Measurements from ENCODE around the gene FKBP6. TPM values are rescaled to one million over a fixed set of nuclear protein-coding genes. Genes with fewer than 3 reads are reported as not detected.

Gene FKBP6
- total RNA-seq, 2 experiments from 2014 or later = not detected

- TF ChIP-seq CTCF (IDR thresholded peaks at IDR 0.05) = no peak
- ChIA-PET CTCF (interaction anchor here (1.6 kb wide), 1 partner anchor 121 kb away, joined by 3 read pairs; no protein-coding TSS in a partner anchor), POLR2A (interaction anchor here (2.2 kb wide), 1 partner anchor 12 kb away, joined by 5 read pairs; no protein-coding TSS in a partner anchor)
- intact Hi-C loops (cut with micrococcal nuclease) = no loop called here
- Mint-ChIP-seq H3K36me3 (ENCODE audit: low read depth) (no peaks in the 10 kb centered on the region), H3K4me3 (no peak overlapping the region), H3K9me3 (no peaks in the 10 kb centered on the region), H3K4me1 (ENCODE audit: low read depth) (no peaks in the 10 kb centered on the region), H3K27me3 (no peaks in the 10 kb centered on the region), H3K27ac (no peak overlapping the region)
- no peak for DNase-seq
- ATAC-seq = no peak
Observed at GRCh38 chr7:73330772-73331171, 2.8 kb downstream of the FKBP6 start.

- POLR2A ChIA-PET = no interaction called here
- no peaks in the 10 kb centered on the region for H3K4me1 Mint-ChIP-seq (ENCODE audit: low read depth)
- no peaks in the 10 kb centered on the region for H3K27me3 Mint-ChIP-seq
- CTCF ChIA-PET = interaction anchor here (3.3 kb wide), 1 partner anchor 8 kb away, joined by 14 read pairs; no protein-coding TSS in a partner anchor
- intact Hi-C loops (cut with micrococcal nuclease) = no loop called here
- no peak overlapping the region for H3K27ac Mint-ChIP-seq
- no peak for TF ChIP-seq CTCF (IDR thresholded peaks at IDR 0.05)
- no peaks in the 10 kb centered on the region for H3K9me3 Mint-ChIP-seq
- DNase-seq = no peak
- ATAC-seq = no peak
- no peaks in the 10 kb centered on the region for H3K36me3 Mint-ChIP-seq (ENCODE audit: low read depth)
- H3K4me3 Mint-ChIP-seq = no peak overlapping the region
Observed at GRCh38 chr7:73332447-73332846, 4.5 kb downstream of the FKBP6 start.

- Mint-ChIP-seq H3K4me1 (ENCODE audit: low read depth) (peaks cover 3% of the 10 kb centered on the region), H3K27ac (no peak overlapping the region), H3K9me3 (no peaks in the 10 kb centered on the region), H3K36me3 (ENCODE audit: low read depth) (no peaks in the 10 kb centered on the region), H3K27me3 (peaks cover 3% of the 10 kb centered on the region), H3K4me3 (no peak overlapping the region)
- TF ChIP-seq CTCF (IDR thresholded peaks at IDR 0.05) = no peak
- ChIA-PET CTCF (no interaction called here), POLR2A (no interaction called here)
- intact Hi-C loops (cut with micrococcal nuclease) = no loop called here
- ATAC-seq (no peak), DNase-seq (no peak)
Observed at GRCh38 chr7:73338321-73338720, 10.4 kb downstream of the FKBP6 start.

GRCh38 chr7:73340514-73340913 is 12.6 kb downstream of the FKBP6 start:
- no peak overlapping the region for H3K4me3 Mint-ChIP-seq
- intact Hi-C loops (cut with micrococcal nuclease) = no loop called here
- H3K9me3 Mint-ChIP-seq = no peaks in the 10 kb centered on the region
- CTCF ChIA-PET = no interaction called here
- peaks cover 3% of the 10 kb centered on the region for H3K4me1 Mint-ChIP-seq (ENCODE audit: low read depth)
- no peak overlapping the region for H3K27ac Mint-ChIP-seq
- POLR2A ChIA-PET = no interaction called here
- peaks cover 3% of the 10 kb centered on the region for H3K27me3 Mint-ChIP-seq
- no peaks in the 10 kb centered on the region for H3K36me3 Mint-ChIP-seq (ENCODE audit: low read depth)
- ATAC-seq = no peak
- DNase-seq = no peak
- no peak for TF ChIP-seq CTCF (IDR thresholded peaks at IDR 0.05)

GRCh38 chr7:73341877-73342276 is 13.9 kb downstream of the FKBP6 start:
- no peak for TF ChIP-seq CTCF (IDR thresholded peaks at IDR 0.05)
- H3K27ac Mint-ChIP-seq = no peak overlapping the region
- peaks cover 3% of the 10 kb centered on the region for H3K4me1 Mint-ChIP-seq (ENCODE audit: low read depth)
- intact Hi-C loops (cut with micrococcal nuclease) = no loop called here
- DNase-seq = peak; percentile 13
- H3K9me3 Mint-ChIP-seq = no peaks in the 10 kb centered on the region
- H3K36me3 Mint-ChIP-seq (ENCODE audit: low read depth) = no peaks in the 10 kb centered on the region
- no peak overlapping the region for H3K4me3 Mint-ChIP-seq
- ChIA-PET POLR2A (interaction anchor here (1.2 kb wide), 1 partner anchor 12 kb away, joined by 5 read pairs; no protein-coding TSS in a partner anchor), CTCF (no interaction called here)
- peaks cover 3% of the 10 kb centered on the region for H3K27me3 Mint-ChIP-seq
- ATAC-seq = peak; percentile 42
